ENCODE measurements around the gene EPB41L2.

GRCh38 chr6:131001945-131002660 lies 60.9 kb downstream of the EPB41L2 start:
- no peak for TF ChIP-seq CTCF (IDR thresholded peaks at IDR 0.05)
- no peak for TF ChIP-seq EP300 (IDR thresholded peaks at IDR 0.05)
- TF ChIP-seq POLR2A (IDR thresholded peaks at IDR 0.05): no peak
- TF ChIP-seq POLR2AphosphoS5 (IDR thresholded peaks at IDR 0.05): no peak

All from upper lobe of left lung (tissue), 4 donors.